ENCODE data around the gene ARIH1. TPM values are rescaled to one million over a fixed set of nuclear protein-coding genes. Genes with fewer than 3 reads are reported as not detected.
A peak's percentile ranks its signal among the peaks of the same experiment; 100 is the strongest.

The ARIH1 gene
- total and polyA plus RNA-seq, 8 donors, result 16.1 to 380 (median 29.5) TPM

- no peak for TF ChIP-seq EP300 (IDR thresholded peaks at IDR 0.05)
- WGBS, 5 donors, result 58 to 76% (median 63%) methylated on average over 1 of the region's 1 CpG
- Histone ChIP-seq H3K36me3 (peaks cover 0 to 7% (median 0%) of the 10 kb centered on the region in 4 donors), H3K4me1 (peaks cover 34 to 88% (median 65%) of the 10 kb centered on the region in 4 donors), H3K27ac (no peak overlapping the region), H3K4me3 (no peak overlapping the region), H3K9me3 (no peaks in the 10 kb centered on the region), H3K27me3 (no peaks in the 10 kb centered on the region)
- no peak for DNase-seq
- intact Hi-C loops (cut with DNase I; ENCODE audit: low total_unique reads), result no loop called here
These were observed 13.1 kb downstream of the ARIH1 start for GRCh38 chr15:72487070-72487797.

- no peak for TF ChIP-seq EP300 (IDR thresholded peaks at IDR 0.05)
- no peak for TF ChIP-seq POLR2AphosphoS5 (IDR thresholded peaks at IDR 0.05)
- TF ChIP-seq CTCF (IDR thresholded peaks at IDR 0.05), result no peak
- no peak for TF ChIP-seq POLR2A (IDR thresholded peaks at IDR 0.05)
- Histone ChIP-seq H3K27ac (no peak overlapping the region), H3K9me3 (no peaks in the 10 kb centered on the region), H3K36me3 (peaks cover 0 to 7% (median 0%) of the 10 kb centered on the region in 4 donors), H3K4me1 (peaks cover 34 to 88% (median 65%) of the 10 kb centered on the region in 4 donors), H3K4me3 (no peak overlapping the region), H3K27me3 (no peaks in the 10 kb centered on the region)
- no peak for DNase-seq
- intact Hi-C loops (cut with DNase I; ENCODE audit: low total_unique reads), result no loop called here
- WGBS, 5 donors, result 89 to 96% (median 91%) methylated on average over 2 of the region's 2 CpGs
These were observed 14.4 kb downstream of the ARIH1 start for GRCh38 chr15:72488558-72488957.

- no peak overlapping the region for H3K27ac ChIP-seq
- H3K27me3 ChIP-seq, result no peaks in the 10 kb centered on the region
- peaks cover 34 to 99% (median 71%) of the 10 kb centered on the region in 4 donors for H3K4me1 ChIP-seq
- intact Hi-C loops (cut with DNase I; ENCODE audit: low total_unique reads), result no loop called here
- peaks cover 0 to 2% (median 0%) of the 10 kb centered on the region in 4 donors for H3K36me3 ChIP-seq
- TF ChIP-seq POLR2AphosphoS5 (IDR thresholded peaks at IDR 0.05) (no peak), POLR2A (IDR thresholded peaks at IDR 0.05) (no peak), EP300 (IDR thresholded peaks at IDR 0.05) (no peak), CTCF (IDR thresholded peaks at IDR 0.05) (no peak)
- no peak for DNase-seq
- WGBS, 5 donors, result 82 to 89% (median 85%) methylated on average over 7 of the region's 7 CpGs
- no peak overlapping the region for H3K4me3 ChIP-seq
- H3K9me3 ChIP-seq, result no peaks in the 10 kb centered on the region
These were observed 15.9 kb downstream of the ARIH1 start for GRCh38 chr15:72489943-72490554.

- no peaks in the 10 kb centered on the region for H3K27me3 ChIP-seq
- no peaks in the 10 kb centered on the region for H3K9me3 ChIP-seq
- H3K36me3 ChIP-seq, result no peaks in the 10 kb centered on the region
- peaks cover 43 to 100% (median 76%) of the 10 kb centered on the region in 4 donors for H3K4me1 ChIP-seq
- no peak overlapping the region for H3K4me3 ChIP-seq
- intact Hi-C loops (cut with DNase I; ENCODE audit: low total_unique reads), result no loop called here
- DNase-seq, result no peak
- WGBS, 5 donors, result 12 to 36% (median 17%) methylated on average over 2 of the region's 2 CpGs
- no peak for TF ChIP-seq CTCF (IDR thresholded peaks at IDR 0.05)
- no peak for TF ChIP-seq POLR2A (IDR thresholded peaks at IDR 0.05)
- H3K27ac ChIP-seq, result no peak overlapping the region
These were observed 17.6 kb downstream of the ARIH1 start for GRCh38 chr15:72491768-72492167.

- H3K27me3 ChIP-seq, result no peaks in the 10 kb centered on the region
These were observed 18.6 kb downstream of the ARIH1 start for GRCh38 chr15:72492733-72493132.

More at GRCh38 chr15:72492733-72493132, 18.6 kb downstream of the ARIH1 start:
- H3K4me3 ChIP-seq, result no peak overlapping the region
- no peak for DNase-seq
- H3K36me3 ChIP-seq, result no peaks in the 10 kb centered on the region
- H3K9me3 ChIP-seq, result no peaks in the 10 kb centered on the region
- intact Hi-C loops (cut with DNase I; ENCODE audit: low total_unique reads), result no loop called here
- TF ChIP-seq CTCF (IDR thresholded peaks at IDR 0.05) (no peak), EP300 (IDR thresholded peaks at IDR 0.05) (no peak), POLR2A (IDR thresholded peaks at IDR 0.05) (no peak), POLR2AphosphoS5 (IDR thresholded peaks at IDR 0.05) (no peak)
- H3K27ac ChIP-seq, result peak overlapping the region in 1 of 5 donors; percentile 1
- peaks cover 36 to 100% (median 71%) of the 10 kb centered on the region in 4 donors for H3K4me1 ChIP-seq
